RPMI8226 (cell line): Measurements from ENCODE around the gene OLFML2A.
"Not testable (repeated sequence)": the region's sequence is repeated elsewhere in the genome, so short reads cannot be mapped to it uniquely, and the experiment has no call there.

Source experiments
- DNase-seq: peaks from one replicate; pipeline ENCODE4 v3.0.0-alpha.2; 2015

Gene OLFML2A

GRCh38 chr9:124831642-124832364 lies 54.9 kb downstream of the OLFML2A start:
- DNase-seq, result no peak

GRCh38 chr9:124834591-124834990 lies 57.7 kb downstream of the OLFML2A start:
- DNase-seq, result peak; percentile 76

- DNase-seq, result peak; percentile 79
These were observed 58.2 kb downstream of the OLFML2A start for GRCh38 chr9:124835026-124835557.

- DNase-seq, result not testable (repeated sequence)
These were observed 61.2 kb downstream of the OLFML2A start for GRCh38 chr9:124838132-124838531.

- not testable (repeated sequence) for DNase-seq
These were observed 61.8 kb downstream of the OLFML2A start for GRCh38 chr9:124838567-124839275.

- no peak for DNase-seq
These were observed 62.8 kb downstream of the OLFML2A start for GRCh38 chr9:124839612-124840299.

- no peak for DNase-seq
These were observed 63.4 kb downstream of the OLFML2A start for GRCh38 chr9:124840300-124840833.

- no peak for DNase-seq
These were observed 64.3 kb downstream of the OLFML2A start for GRCh38 chr9:124841075-124841821.

- no peak for DNase-seq
These were observed 66.6 kb downstream of the OLFML2A start for GRCh38 chr9:124843456-124844034.

- DNase-seq, result no peak
These were observed 67.4 kb downstream of the OLFML2A start for GRCh38 chr9:124844291-124844690.

- not testable (repeated sequence) for DNase-seq
These were observed 69.5 kb downstream of the OLFML2A start for GRCh38 chr9:124846467-124846866.

GRCh38 chr9:124846969-124847368 lies 70.0 kb downstream of the OLFML2A start:
- DNase-seq, result no peak

- peak; percentile 77 for DNase-seq
These were observed 72.9 kb downstream of the OLFML2A start for GRCh38 chr9:124849801-124850200.

GRCh38 chr9:124852121-124852828 lies 75.3 kb downstream of the OLFML2A start:
- no peak for DNase-seq

- peak; percentile 85 for DNase-seq
These were observed 76.0 kb downstream of the OLFML2A start, which contains the start of gene WDR38 for GRCh38 chr9:124852829-124853531. WDR38 (plus strand) TSS chr9:124853460; CDS start chr9:124853532, 72 bp downstream.

GRCh38 chr9:124853605-124854143 lies 76.7 kb downstream of the OLFML2A start:
- no peak for DNase-seq

- DNase-seq, result no peak
These were observed 77.2 kb downstream of the OLFML2A start for GRCh38 chr9:124854161-124854560.

GRCh38 chr9:124854822-124855221 lies 77.9 kb downstream of the OLFML2A start:
- no peak for DNase-seq

- no peak for DNase-seq
These were observed 78.6 kb downstream of the OLFML2A start for GRCh38 chr9:124855566-124855943.
